ENCODE results near the gene MTERF4.

GRCh38 chr2:241065355-241065803 lies 36.7 kb downstream of the MTERF4 start:
- TF ChIP-seq DNMT3B (CRISPR knock-in tag; conservative IDR thresholded peaks at IDR 0.05) (no peak), CTCF (CRISPR knock-in tag; IDR thresholded peaks at IDR 0.05) (no peak), FOXM1 (CRISPR knock-in tag; IDR thresholded peaks at IDR 0.05) (no peak), CEBPB (IDR thresholded peaks at IDR 0.05; ENCODE audit: borderline replicate concordance, low read depth, low read length) (no peak), SUZ12 (IDR thresholded peaks at IDR 0.05; ENCODE audit: low read depth, low read length) (no peak), RNF2 (conservative IDR thresholded peaks at IDR 0.05; ENCODE audit: low read depth) (no peak), E2F1 (CRISPR knock-in tag; IDR thresholded peaks at IDR 0.05) (no peak), POLR2A (IDR thresholded peaks at IDR 0.05; ENCODE audit: insufficient read depth in 1 of 2, low read depth in 2 of 2, low read length in 2 of 2) (no peak), TCF7L2 (IDR thresholded peaks at IDR 0.05; ENCODE audit: low read depth, low read length) (no peak), FOXK2 (IDR thresholded peaks at IDR 0.05) (no peak), ZNF12 (CRISPR knock-in tag; IDR thresholded peaks at IDR 0.05) (no peak), ELF1 (CRISPR knock-in tag; IDR thresholded peaks at IDR 0.05) (no peak)
- TF ChIP-seq, protein P1, sequence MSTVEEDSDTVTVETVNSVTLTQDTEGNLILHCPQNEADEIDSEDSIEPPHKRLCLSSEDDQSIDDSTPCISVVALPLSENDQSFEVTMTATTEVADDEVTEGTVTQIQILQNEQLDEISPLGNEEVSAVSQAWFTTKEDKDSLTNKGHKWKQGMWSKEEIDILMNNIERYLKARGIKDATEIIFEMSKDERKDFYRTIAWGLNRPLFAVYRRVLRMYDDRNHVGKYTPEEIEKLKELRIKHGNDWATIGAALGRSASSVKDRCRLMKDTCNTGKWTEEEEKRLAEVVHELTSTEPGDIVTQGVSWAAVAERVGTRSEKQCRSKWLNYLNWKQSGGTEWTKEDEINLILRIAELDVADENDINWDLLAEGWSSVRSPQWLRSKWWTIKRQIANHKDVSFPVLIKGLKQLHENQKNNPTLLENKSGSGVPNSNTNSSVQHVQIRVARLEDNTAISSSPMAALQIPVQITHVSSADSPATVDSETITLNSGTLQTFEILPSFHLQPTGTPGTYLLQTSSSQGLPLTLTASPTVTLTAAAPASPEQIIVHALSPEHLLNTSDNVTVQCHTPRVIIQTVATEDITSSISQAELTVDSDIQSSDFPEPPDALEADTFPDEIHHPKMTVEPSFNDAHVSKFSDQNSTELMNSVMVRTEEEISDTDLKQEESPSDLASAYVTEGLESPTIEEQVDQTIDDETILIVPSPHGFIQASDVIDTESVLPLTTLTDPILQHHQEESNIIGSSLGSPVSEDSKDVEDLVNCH (CRISPR knock-in tag; IDR thresholded peaks at IDR 0.05): no peak
